ENCODE results near the gene KAT8. TPM values are rescaled to one million over a fixed set of nuclear protein-coding genes. Genes with fewer than 3 reads are reported as not detected.

KAT8 gene
- total and polyA plus RNA-seq, 9 of the 15 experiments (the other 6 are each of a cell fraction or from before 2014, with no cell fraction given), result 10.0 to 98.5 (median 76.4) TPM

GRCh38 chr16:31073142-31073969 is 44.1 kb upstream of the KAT8 start (continued):
- TF ChIP-seq HIVEP1 (CRISPR knock-in tag; IDR thresholded peaks at IDR 0.05), result no peak
- no peak for TF ChIP-seq HDAC8 (tag; IDR thresholded peaks at IDR 0.05)
- TF ChIP-seq, protein P1, sequence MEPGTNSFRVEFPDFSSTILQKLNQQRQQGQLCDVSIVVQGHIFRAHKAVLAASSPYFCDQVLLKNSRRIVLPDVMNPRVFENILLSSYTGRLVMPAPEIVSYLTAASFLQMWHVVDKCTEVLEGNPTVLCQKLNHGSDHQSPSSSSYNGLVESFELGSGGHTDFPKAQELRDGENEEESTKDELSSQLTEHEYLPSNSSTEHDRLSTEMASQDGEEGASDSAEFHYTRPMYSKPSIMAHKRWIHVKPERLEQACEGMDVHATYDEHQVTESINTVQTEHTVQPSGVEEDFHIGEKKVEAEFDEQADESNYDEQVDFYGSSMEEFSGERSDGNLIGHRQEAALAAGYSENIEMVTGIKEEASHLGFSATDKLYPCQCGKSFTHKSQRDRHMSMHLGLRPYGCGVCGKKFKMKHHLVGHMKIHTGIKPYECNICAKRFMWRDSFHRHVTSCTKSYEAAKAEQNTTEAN (CRISPR knock-in tag; IDR thresholded peaks at IDR 0.05), result peak; percentile 25; the same call in 1 of the 2 replicates
- TF ChIP-seq, protein P2, sequence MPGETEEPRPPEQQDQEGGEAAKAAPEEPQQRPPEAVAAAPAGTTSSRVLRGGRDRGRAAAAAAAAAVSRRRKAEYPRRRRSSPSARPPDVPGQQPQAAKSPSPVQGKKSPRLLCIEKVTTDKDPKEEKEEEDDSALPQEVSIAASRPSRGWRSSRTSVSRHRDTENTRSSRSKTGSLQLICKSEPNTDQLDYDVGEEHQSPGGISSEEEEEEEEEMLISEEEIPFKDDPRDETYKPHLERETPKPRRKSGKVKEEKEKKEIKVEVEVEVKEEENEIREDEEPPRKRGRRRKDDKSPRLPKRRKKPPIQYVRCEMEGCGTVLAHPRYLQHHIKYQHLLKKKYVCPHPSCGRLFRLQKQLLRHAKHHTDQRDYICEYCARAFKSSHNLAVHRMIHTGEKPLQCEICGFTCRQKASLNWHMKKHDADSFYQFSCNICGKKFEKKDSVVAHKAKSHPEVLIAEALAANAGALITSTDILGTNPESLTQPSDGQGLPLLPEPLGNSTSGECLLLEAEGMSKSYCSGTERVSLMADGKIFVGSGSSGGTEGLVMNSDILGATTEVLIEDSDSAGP (CRISPR knock-in tag; IDR thresholded peaks at IDR 0.05), result 0 out of 2 replicates have a peak, but pooled peaks have one; percentile 45
- peak; percentile 63; the same call in 1 of the 2 replicates for TF ChIP-seq ZC3H4 (CRISPR knock-in tag; IDR thresholded peaks at IDR 0.05; ENCODE audit: borderline replicate concordance)
- no peak for TF ChIP-seq ZNF445 (CRISPR knock-in tag; IDR thresholded peaks at IDR 0.05; ENCODE audit: low read depth)
- TF ChIP-seq ZFP30 (CRISPR knock-in tag; IDR thresholded peaks at IDR 0.05; ENCODE audit: borderline replicate concordance), result no peak
- peak; percentile 100 for TF ChIP-seq ZNF134 (CRISPR knock-in tag; conservative IDR thresholded peaks at IDR 0.05)
- no peak for TF ChIP-seq BRCA1 (IDR thresholded peaks at IDR 0.05)
- TF ChIP-seq BRCA1 (CRISPR knock-in tag; IDR thresholded peaks at IDR 0.05), result 0 out of 2 replicates have a peak, but pooled peaks have one; percentile 12
- TF ChIP-seq ZBTB33 (CRISPR knock-in tag; IDR thresholded peaks at IDR 0.05), result peak; percentile 62
- TF ChIP-seq TRIM28 (IDR thresholded peaks at IDR 0.05), result no peak
- peak; percentile 53 for TF ChIP-seq CCNT2 (IDR thresholded peaks at IDR 0.05; ENCODE audit: borderline replicate concordance, extremely low read depth, insufficient read length, low read depth, low read length)
- no peak for TF ChIP-seq ZNF780A (CRISPR knock-in tag; IDR thresholded peaks at IDR 0.05)
- peak; percentile 9 to 15; a peak in 2 of 4 replicates for TF ChIP-seq UBTF (IDR thresholded peaks at IDR 0.05; ENCODE audit: borderline replicate concordance in 1 of 2, low read depth in 2 of 2, low read length in 2 of 2)
- TF ChIP-seq RBM17 (IDR thresholded peaks at IDR 0.05; ENCODE audit: borderline replicate concordance, low read depth, low read length), result no peak
- 0 out of 2 replicates have a peak, but pooled peaks have one; percentile 19 for TF ChIP-seq ELF4 (CRISPR knock-in tag; IDR thresholded peaks at IDR 0.05)
- TF ChIP-seq PHF8 (IDR thresholded peaks at IDR 0.05; ENCODE audit: borderline replicate concordance, low read length), result peak; percentile 83; the same call in 1 of the 2 replicates
- no peak for TF ChIP-seq PHB (CRISPR knock-in tag; IDR thresholded peaks at IDR 0.05)
- peak; percentile 66; the same call in 1 of the 2 replicates for TF ChIP-seq ESRRA (IDR thresholded peaks at IDR 0.05; ENCODE audit: borderline replicate concordance, low read depth)
- peak; percentile 7 for TF ChIP-seq PHF20 (IDR thresholded peaks at IDR 0.05; ENCODE audit: partially characterized antibody)
